OCI-LY7 (cell line): ENCODE results near the gene TUSC7.

Source experiments
- CTCF ChIP-seq: fragments of 200-600 bp; sonication (generic); conservative IDR thresholded peaks from 2 replicates; pipeline ENCODE4 v1.5.1; 2014; ENCODE audit warnings: mild to moderate bottlenecking, antibody characterized with exemption, low read length, moderate library complexity, mixed read lengths
- EZH2phosphoT487 ChIP-seq: fragments of 200-600 bp; sonication (generic); IDR thresholded peaks from 2 replicates; pipeline ENCODE4 v1.6.1; 2018; ENCODE audit warnings: low read depth, borderline replicate concordance, mild to moderate bottlenecking, mixed run types, antibody characterized with exemption, low read length, moderate library complexity, mixed read lengths

GRCh38 chr3:116749388-116749787 lies 39.8 kb downstream of the TUSC7 start:
- no peak for TF ChIP-seq CTCF
- TF ChIP-seq EZH2phosphoT487: no peak
